ENCODE data around the gene FAM174C.

Gene FAM174C

GRCh38 chr19:1251330-1252220 is 23.8 kb upstream of the FAM174C start:
- peak; percentile 61 for DNase-seq

GRCh38 chr19:1252221-1252820 is 23.0 kb upstream of the FAM174C start:
- peak; percentile 56 for DNase-seq

- no peak for DNase-seq
These were observed 22.4 kb upstream of the FAM174C start for GRCh38 chr19:1252821-1253513.

GRCh38 chr19:1253514-1254080 is 21.7 kb upstream of the FAM174C start:
- no peak for DNase-seq

- no peak for DNase-seq
These were observed 21.2 kb upstream of the FAM174C start for GRCh38 chr19:1254081-1254527.

GRCh38 chr19:1254530-1255185 is 20.7 kb upstream of the FAM174C start:
- DNase-seq, result no peak

GRCh38 chr19:1255186-1256161 is 19.9 kb upstream of the FAM174C start:
- no peak for DNase-seq

- DNase-seq, result no peak
These were observed 18.5 kb upstream of the FAM174C start for GRCh38 chr19:1256646-1257474.

- DNase-seq, result no peak
These were observed 17.7 kb upstream of the FAM174C start for GRCh38 chr19:1257475-1258162.

- no peak for DNase-seq
These were observed 17.2 kb upstream of the FAM174C start for GRCh38 chr19:1258163-1258492.

GRCh38 chr19:1258707-1259205 is 16.6 kb upstream of the FAM174C start:
- DNase-seq, result no peak

- peak; percentile 70 for DNase-seq
These were observed 16.0 kb upstream of the FAM174C start for GRCh38 chr19:1259206-1259875.

GRCh38 chr19:1259876-1260748 is 15.2 kb upstream of the FAM174C start:
- DNase-seq, result peak; percentile 51

- peak; percentile 97 for DNase-seq
These were observed 14.4 kb upstream of the FAM174C start for GRCh38 chr19:1260749-1261537.

GRCh38 chr19:1261538-1261797 is 13.9 kb upstream of the FAM174C start:
- no peak for DNase-seq

GRCh38 chr19:1261798-1262622 is 13.3 kb upstream of the FAM174C start:
- peak; percentile 54 for DNase-seq
